Endothelial cell of umbilical vein (primary cell): ENCODE measurements around the gene HSPG2. TPM values are rescaled to one million over a fixed set of nuclear protein-coding genes. Genes with fewer than 3 reads are reported as not detected.
A peak's percentile ranks its signal among the peaks of the same experiment; 100 is the strongest.

Experiments
- BruUV-seq: library from RNA; stranded (reverse); fragments of 400-500 nt; replicated peaks from 2 replicates; lab custom pipeline; 2021; lab: Mats Ljungman, UMichigan
- CTCF ChIA-PET: fragments of 300-600, 350-600 bp; sonication (Branson Sonifier 250); formaldehyde crosslinking; loops from one replicate; lab custom pipeline; 2021; ENCODE audit warnings: antibody characterized with exemption, inconsistent platforms; lab: Charles Lee
- POLR2A ChIA-PET: fragments of 300-600, 350-600 bp; sonication (Branson Sonifier 250); formaldehyde crosslinking; loops from one replicate; lab custom pipeline; 2021; ENCODE audit warnings: antibody characterized with exemption, inconsistent platforms; lab: Charles Lee
- DNase-seq: peaks from one replicate; pipeline ENCODE4 v3.0.0-alpha.2; 2011; ENCODE audit warnings: low read depth, low spot score
- FAIRE-seq: peaks from 2 replicates; lab custom pipeline; 2011; peaks lifted over from hg19 to GRCh38; lab: Jason Lieb, UNC
- H2AFZ ChIP-seq: 2 replicates; pipeline ENCODE4 v1.6.0; 2012; ENCODE audit warnings: low read depth, low read length, control low read depth, inconsistent platforms
- H3K27ac ChIP-seq: 2 replicates; pipeline ENCODE4 v1.5.1; 2011; ENCODE audit warnings: low read depth, mild to moderate bottlenecking, control low read depth, low read length, moderate library complexity; ENCODE audit not compliant: insufficient read depth
- H3K27me3 ChIP-seq, 2 experiments: 2 replicates each; pipeline versions ENCODE4 v1.6.0 to v1.6.1; 2011; ENCODE audit warnings: low read length in 2 of 2, mixed read lengths in 1 of 2; ENCODE audit not compliant: control insufficient read depth in 2 of 2, insufficient read depth in 2 of 2
- H3K36me3 ChIP-seq, 2 experiments: 2 replicates in 1 of 2; 3 replicates in 1 of 2; pipeline ENCODE4 v1.5.1; 2011; ENCODE audit warnings: low read length in 2 of 2, mild to moderate bottlenecking in 1 of 2, moderate library complexity in 1 of 2; ENCODE audit not compliant: control insufficient read depth in 2 of 2, insufficient read depth in 2 of 2; ENCODE audit errors: extremely low read depth in 1 of 2
- H3K4me1 ChIP-seq: 3 replicates; pipeline ENCODE4 v1.5.1; 2011; ENCODE audit warnings: mild to moderate bottlenecking, low read length; ENCODE audit not compliant: control insufficient read depth, insufficient read depth; ENCODE audit errors: extremely low read depth
- H3K4me2 ChIP-seq: 2 replicates; pipeline ENCODE4 v1.6.1; 2011; ENCODE audit warnings: low read length, control low read depth, mixed read lengths; ENCODE audit not compliant: insufficient read depth
- H3K4me3 ChIP-seq, 3 experiments: fragments of 200-600 bp in 1 of 3; sonication (generic), shearing (Covaris generic) in 1 of 3; replicated peaks in 1 of 3; 2 replicates each; pipeline ENCODE4 v1.5.1; 2011 to 2016; ENCODE audit warnings: control low read depth in 3 of 3, low read length in 3 of 3, mild to moderate bottlenecking in 2 of 3, inconsistent platforms in 1 of 3, low read depth in 1 of 3, moderate library complexity in 1 of 3; ENCODE audit not compliant: insufficient read depth in 1 of 3
- H3K79me2 ChIP-seq: 2 replicates; pipeline ENCODE4 v1.6.0; 2012; ENCODE audit warnings: low read length, inconsistent platforms; ENCODE audit not compliant: control insufficient read depth, insufficient read depth
- H3K9ac ChIP-seq: replicated peaks from 2 replicates; pipeline ENCODE3; 2011; ENCODE audit warnings: low read length, control low read depth; ENCODE audit not compliant: insufficient read depth; ENCODE audit errors: extremely low read depth
- H3K9me1 ChIP-seq: replicated peaks from 3 replicates; pipeline ENCODE4 v1.6.0; 2011; ENCODE audit warnings: mild to moderate bottlenecking, low read length; ENCODE audit not compliant: control insufficient read depth, insufficient read depth; ENCODE audit errors: extremely low read depth
- H3K9me3 ChIP-seq: replicated peaks from 2 replicates; pipeline ENCODE4 v1.5.1; 2012; ENCODE audit warnings: low read length, inconsistent platforms; ENCODE audit not compliant: control insufficient read depth, insufficient read depth
- H4K20me1 ChIP-seq: replicated peaks from 2 replicates; pipeline ENCODE3; 2011; ENCODE audit warnings: mild to moderate bottlenecking, low read length; ENCODE audit not compliant: control insufficient read depth, insufficient read depth; ENCODE audit errors: extremely low read depth
- EZH2 ChIP-seq: IDR thresholded peaks from 2 replicates; pipeline ENCODE4 v1.6.1; 2012; ENCODE audit warnings: borderline replicate concordance, low read depth, mild to moderate bottlenecking, moderate library complexity, low read length, inconsistent platforms; ENCODE audit not compliant: severe bottlenecking
- FOS ChIP-seq: IDR thresholded peaks from 2 replicates; pipeline ENCODE4 v1.6.1; 2011; ENCODE audit warnings: mild to moderate bottlenecking, low read length, moderate library complexity, borderline replicate concordance; ENCODE audit not compliant: insufficient read depth
- GATA2 ChIP-seq: IDR thresholded peaks from 2 replicates; pipeline ENCODE4 v1.7.0; 2011; ENCODE audit warnings: low read depth, mild to moderate bottlenecking, moderate library complexity, mixed read lengths, low read length; ENCODE audit not compliant: insufficient read length, insufficient read depth
- JUN ChIP-seq: IDR thresholded peaks from 2 replicates; pipeline ENCODE4 v1.6.1; 2011; ENCODE audit warnings: borderline replicate concordance, low read depth; ENCODE audit not compliant: insufficient read length, insufficient read depth
- MYC ChIP-seq: IDR thresholded peaks from one replicate; pipeline ENCODE4 v1.6.1; 2011; ENCODE audit warnings: mild to moderate bottlenecking, low read depth, low read length
- POLR2A ChIP-seq: IDR thresholded peaks from 2 replicates; pipeline ENCODE4 v1.6.1; 2012; ENCODE audit warnings: low read depth, mild to moderate bottlenecking, control low read depth, low read length
- POLR2AphosphoS5 ChIP-seq: IDR thresholded peaks from 2 replicates; pipeline ENCODE4 v1.6.1; 2012; ENCODE audit warnings: low read depth, mild to moderate bottlenecking, control low read depth, low read length, moderate library complexity; ENCODE audit not compliant: insufficient read depth
- dilution Hi-C: fragments of 300-500 bp; cut with MboI; formaldehyde crosslinking; loops from one replicate; pipeline ENCODE4 v1.15.0; 2019; ENCODE audit warnings: low sequenced_read_pairs; ENCODE audit not compliant: extremely low pct_ligation_motif_present
- intact Hi-C: fragments of 100-400 bp; cut with micrococcal nuclease; formaldehyde crosslinking; loops from one replicate; pipeline ENCODE4 v1.10.0; 2022
- polyA plus RNA-seq, 4 experiments: library from polyadenylated mRNA; depleted of rRNA in 3 of 4; stranded (reverse) in 3 of 4; unstranded in 1 of 4; fragments of >200 nt; gene quantifications; 2 replicates each; pipeline versions ENCODE4 v1.2.1 to v1.2.3, GENCODE V29; 2011 to 2012; ENCODE audit warnings: missing spikeins in 1 of 4
- total RNA-seq: library from RNA; stranded (reverse); gene quantifications from 2 replicates; pipeline ENCODE4 v1.2.3, GENCODE V29; 2021
- TF ChIP-seq, protein P1 (sequence below), 2 donors: IDR thresholded peaks; 1 replicate in 1 of 2; 2 replicates in 1 of 2; pipeline ENCODE4 v1.5.1; 2011; ENCODE audit warnings: low read length in 2 of 2, mild to moderate bottlenecking in 2 of 2, moderate library complexity in 2 of 2, control low read depth in 1 of 2, inconsistent platforms in 1 of 2, low read depth in 1 of 2; ENCODE audit not compliant: insufficient read depth in 1 of 2; ENCODE audit errors: extremely low read depth in 1 of 2
- TF ChIP-seq, protein P2 (sequence below): IDR thresholded peaks from 2 replicates; pipeline ENCODE4 v1.6.1; 2011; ENCODE audit not compliant: insufficient read depth, insufficient read length

Gene HSPG2
- total and polyA plus RNA-seq, 2 donors (not counting 3 experiments of a cell fraction or from before 2014, with no cell fraction given): 734 to 3,499 TPM

DNA sequence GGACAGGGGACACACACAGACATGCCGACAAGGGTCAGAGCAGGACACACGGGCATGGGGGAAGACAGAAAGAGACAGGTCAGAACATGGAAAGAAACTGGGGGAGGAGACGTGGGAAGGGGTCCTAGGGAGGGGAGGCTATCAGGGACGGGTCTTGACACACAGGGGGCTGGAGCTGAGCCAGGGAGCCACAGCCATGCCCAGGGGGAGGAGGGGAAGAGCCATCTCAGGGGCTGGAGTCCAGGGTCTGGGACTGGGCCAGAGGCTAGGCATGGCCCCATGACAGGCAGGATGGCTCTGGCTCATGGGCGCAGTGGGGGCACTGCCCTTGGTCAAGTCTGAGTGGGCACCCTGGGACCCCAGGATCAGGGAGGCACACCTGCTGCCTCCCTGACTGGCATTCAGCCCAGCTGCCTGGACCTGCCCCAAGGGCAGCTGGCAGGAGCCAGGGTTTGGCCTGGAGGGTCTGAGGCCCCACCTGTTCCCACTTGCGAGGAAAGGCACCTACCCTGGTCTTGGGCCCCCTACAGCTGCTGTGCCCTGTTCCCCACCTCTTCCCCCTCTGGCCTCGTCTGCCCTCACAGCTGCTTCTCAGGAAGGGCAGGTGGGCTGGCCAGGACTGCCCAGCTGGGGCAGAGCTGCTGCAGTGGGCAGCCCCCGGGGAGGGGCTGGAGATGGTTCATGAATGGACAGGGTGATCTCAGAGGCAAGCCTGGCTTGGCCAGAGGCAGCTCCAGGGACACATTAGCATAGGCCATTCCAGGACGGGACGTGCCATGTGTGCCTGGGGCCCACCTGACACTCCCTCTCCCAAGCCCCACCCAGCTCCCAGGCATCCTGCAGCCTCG, 42.9 kb downstream of the HSPG2 start:
- Histone ChIP-seq H3K4me3 (no peak overlapping the region), H3K27ac (no peak overlapping the region), H3K9ac (no peak overlapping the region), H3K36me3 (peaks cover 66 to 76% of the 10 kb centered on the region in 2 experiments), H3K79me2 (peaks cover 97% of the 10 kb centered on the region), H3K9me1 (no peaks in the 10 kb centered on the region), H3K4me1 (peaks cover 27% of the 10 kb centered on the region), H3K4me2 (no peak overlapping the region), H4K20me1 (no peaks in the 10 kb centered on the region), H3K9me3 (no peaks in the 10 kb centered on the region), H3K27me3 (no peaks in the 10 kb centered on the region), H2AFZ (no peak overlapping the region)
- TF ChIP-seq, protein P1, sequence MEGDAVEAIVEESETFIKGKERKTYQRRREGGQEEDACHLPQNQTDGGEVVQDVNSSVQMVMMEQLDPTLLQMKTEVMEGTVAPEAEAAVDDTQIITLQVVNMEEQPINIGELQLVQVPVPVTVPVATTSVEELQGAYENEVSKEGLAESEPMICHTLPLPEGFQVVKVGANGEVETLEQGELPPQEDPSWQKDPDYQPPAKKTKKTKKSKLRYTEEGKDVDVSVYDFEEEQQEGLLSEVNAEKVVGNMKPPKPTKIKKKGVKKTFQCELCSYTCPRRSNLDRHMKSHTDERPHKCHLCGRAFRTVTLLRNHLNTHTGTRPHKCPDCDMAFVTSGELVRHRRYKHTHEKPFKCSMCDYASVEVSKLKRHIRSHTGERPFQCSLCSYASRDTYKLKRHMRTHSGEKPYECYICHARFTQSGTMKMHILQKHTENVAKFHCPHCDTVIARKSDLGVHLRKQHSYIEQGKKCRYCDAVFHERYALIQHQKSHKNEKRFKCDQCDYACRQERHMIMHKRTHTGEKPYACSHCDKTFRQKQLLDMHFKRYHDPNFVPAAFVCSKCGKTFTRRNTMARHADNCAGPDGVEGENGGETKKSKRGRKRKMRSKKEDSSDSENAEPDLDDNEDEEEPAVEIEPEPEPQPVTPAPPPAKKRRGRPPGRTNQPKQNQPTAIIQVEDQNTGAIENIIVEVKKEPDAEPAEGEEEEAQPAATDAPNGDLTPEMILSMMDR (IDR thresholded peaks at IDR 0.05; ENCODE audit: extremely low read depth in 1 of 2, insufficient read depth in 1 of 2, low read depth in 1 of 2, low read length in 2 of 2): no peak
- TF ChIP-seq GATA2: no peak
- TF ChIP-seq MYC: no peak
- TF ChIP-seq POLR2A: peak; percentile 75
- TF ChIP-seq, protein P2, sequence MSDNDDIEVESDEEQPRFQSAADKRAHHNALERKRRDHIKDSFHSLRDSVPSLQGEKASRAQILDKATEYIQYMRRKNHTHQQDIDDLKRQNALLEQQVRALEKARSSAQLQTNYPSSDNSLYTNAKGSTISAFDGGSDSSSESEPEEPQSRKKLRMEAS: no peak
- TF ChIP-seq POLR2AphosphoS5: peak; percentile 54
- no peak for TF ChIP-seq JUN
- TF ChIP-seq FOS: no peak
- TF ChIP-seq EZH2: no peak
- intact Hi-C loops: no loop called here
- POLR2A ChIA-PET: no interaction called here
- CTCF ChIA-PET: no interaction called here
- dilution Hi-C loops: no loop called here
- BruUV-seq: no TSS peak
- no peak for FAIRE-seq
- DNase-seq: no peak
